CD14-positive monocyte (primary cell): ENCODE data around the gene TMEM225. TPM values are rescaled to one million over a fixed set of nuclear protein-coding genes. Genes with fewer than 3 reads are reported as not detected.

Experiments used
- DNase-seq, 3 donors: peaks; one replicate each; pipeline ENCODE4 v3.0.0-alpha.2; 2011 to 2022
- H2AFZ ChIP-seq: 2 replicates; pipeline ENCODE4 v1.6.0; 2012; ENCODE audit warnings: mild to moderate bottlenecking, low read depth, low read length, inconsistent platforms; ENCODE audit not compliant: insufficient read depth, poor library complexity, severe bottlenecking
- H3K27ac ChIP-seq, 2 donors: 1 replicate in 1 of 2; 2 replicates in 1 of 2; pipeline ENCODE4 v1.5.1; 2012 to 2013; ENCODE audit warnings: low read length in 2 of 2, control low read depth in 1 of 2, inconsistent platforms in 1 of 2, low read depth in 1 of 2, mild to moderate bottlenecking in 1 of 2
- H3K27me3 ChIP-seq, 2 donors: one replicate each; pipeline versions ENCODE4 v1.6.0 to v1.6.1; 2011 to 2013; ENCODE audit warnings: low read length in 2 of 2; ENCODE audit not compliant: control insufficient read depth in 2 of 2, insufficient read depth in 2 of 2
- H3K36me3 ChIP-seq, 2 donors: replicated peaks in 1 of 2; 1 replicate in 1 of 2; 2 replicates in 1 of 2; pipeline versions ENCODE4 v1.5.1 to v1.6.1; 2012 to 2013; ENCODE audit warnings: low read length in 2 of 2, control low read depth in 1 of 2, inconsistent platforms in 1 of 2, mild to moderate bottlenecking in 1 of 2; ENCODE audit not compliant: insufficient read depth in 2 of 2, control insufficient read depth in 1 of 2
- H3K4me1 ChIP-seq, 2 donors: 1 replicate in 1 of 2; 2 replicates in 1 of 2; pipeline versions ENCODE4 v1.5.1 to v1.6.1; 2012 to 2013; ENCODE audit warnings: low read length in 2 of 2, control low read depth in 1 of 2, inconsistent platforms in 1 of 2, mild to moderate bottlenecking in 1 of 2, moderate library complexity in 1 of 2; ENCODE audit not compliant: insufficient read depth in 2 of 2, control insufficient read depth in 1 of 2
- H3K4me2 ChIP-seq: replicated peaks from 2 replicates; pipeline ENCODE3; 2012; ENCODE audit warnings: low read length, moderate library complexity, mild to moderate bottlenecking; ENCODE audit not compliant: poor library complexity, severe bottlenecking; ENCODE audit errors: extremely low read depth
- H3K4me3 ChIP-seq, 3 experiments: fragments of 200-600 bp in 1 of 3; sonication (generic) in 1 of 3; replicated peaks in 1 of 3; 1 replicate in 2 of 3; 2 replicates in 1 of 3; pipeline ENCODE4 v1.5.1; 2011 to 2013; ENCODE audit warnings: low read length in 3 of 3, mild to moderate bottlenecking in 3 of 3, control low read depth in 2 of 3, low read depth in 2 of 3, inconsistent platforms in 1 of 3, moderate library complexity in 1 of 3
- H3K79me2 ChIP-seq: 2 replicates; pipeline ENCODE4 v1.6.0; 2012; ENCODE audit warnings: mild to moderate bottlenecking, control low read depth, inconsistent platforms, low read length, moderate library complexity; ENCODE audit not compliant: insufficient read depth
- H3K9ac ChIP-seq: 2 replicates; pipeline ENCODE4 v1.6.0; 2017; ENCODE audit warnings: low read length, mild to moderate bottlenecking; ENCODE audit not compliant: insufficient read depth, poor library complexity, severe bottlenecking
- H3K9me3 ChIP-seq, 2 donors: replicated peaks in 1 of 2; 1 replicate in 1 of 2; 2 replicates in 1 of 2; pipeline versions ENCODE4 v1.5.1 to v1.6.1; 2012 to 2013; ENCODE audit warnings: low read length in 2 of 2, control low read depth in 1 of 2; ENCODE audit not compliant: control insufficient read depth in 1 of 2, insufficient read depth in 1 of 2
- H4K20me1 ChIP-seq: 2 replicates; pipeline ENCODE4 v1.6.0; 2012; ENCODE audit warnings: mild to moderate bottlenecking, low read length, control low read depth, moderate library complexity; ENCODE audit not compliant: insufficient read depth
- H3K27ac Mint-ChIP-seq, 7 donors: one replicate each; pipeline ENCODE4 v1.8.0; 2020; ENCODE audit warnings: mild to moderate bottlenecking in 7 of 7, mixed read lengths in 7 of 7, moderate library complexity in 6 of 7, inconsistent platforms in 2 of 7
- H3K27me3 Mint-ChIP-seq, 3 donors: one replicate each; pipeline ENCODE4 v1.8.0; 2021 to 2022; ENCODE audit warnings: low read depth in 3 of 3, mild to moderate bottlenecking in 3 of 3, mixed read lengths in 3 of 3, moderate library complexity in 3 of 3, inconsistent platforms in 1 of 3
- H3K36me3 Mint-ChIP-seq, 2 donors: one replicate each; pipeline ENCODE4 v1.8.0; 2020; ENCODE audit warnings: mixed read lengths in 2 of 2, inconsistent platforms in 1 of 2, mild to moderate bottlenecking in 1 of 2
- H3K4me1 Mint-ChIP-seq: one replicate; pipeline ENCODE4 v1.8.0; 2020; ENCODE audit warnings: mild to moderate bottlenecking, mixed read lengths
- H3K4me3 Mint-ChIP-seq, 2 donors: one replicate each; pipeline ENCODE4 v1.8.0; 2020; ENCODE audit warnings: mild to moderate bottlenecking in 2 of 2, mixed read lengths in 2 of 2, moderate library complexity in 1 of 2
- H3K9me3 Mint-ChIP-seq, 7 donors: one replicate each; pipeline ENCODE4 v1.8.0; 2020 to 2022; ENCODE audit warnings: mixed read lengths in 7 of 7, mild to moderate bottlenecking in 6 of 7, moderate library complexity in 6 of 7, inconsistent platforms in 2 of 7
- CTCF ChIP-seq: fragments of 200-600 bp; IDR thresholded peaks from one replicate; pipeline ENCODE4 v1.8.0; 2022; ENCODE audit warnings: antibody characterized with exemption, mild to moderate bottlenecking
- WGBS: methylation state at CpG from one replicate; pipeline ENCODE4 v1.1.5; 2013; ENCODE audit warnings: missing lambda C conversion rate; ENCODE audit not compliant: insufficient coverage; 5-methylcytosine and 5-hydroxymethylcytosine counted together
- intact Hi-C, 2 donors: fragments of 100-400 bp; cut with micrococcal nuclease; formaldehyde crosslinking; loops; one replicate each; pipeline versions ENCODE4 v1.15.0 to v1.15.1; 2023
- polyA plus RNA-seq, 3 donors: library from polyadenylated mRNA; depleted of rRNA in 1 of 3; unstranded in 2 of 3; stranded (reverse) in 1 of 3; fragments of 300-500 nt in 2 of 3; fragments of >200 nt in 1 of 3; fragmentation: Illumina TruSeq in 2 of 3; gene quantifications; 1 replicate in 2 of 3; 2 replicates in 1 of 3; pipeline ENCODE4 v1.2.3, GENCODE V29; 2012 to 2021

TMEM225 gene
- polyA plus RNA-seq, 3 donors = not detected

GRCh38 chr11:123904932-123905331 is 19.5 kb upstream of the TMEM225 start:
- Histone ChIP-seq H2AFZ (no peak overlapping the region), H3K27ac (no peak overlapping the region), H3K9ac (no peak overlapping the region), H3K4me1 (no peaks in the 10 kb centered on the region), H3K27me3 (no peaks in the 10 kb centered on the region), H4K20me1 (no peaks in the 10 kb centered on the region), H3K4me3 (no peak overlapping the region), H3K79me2 (no peaks in the 10 kb centered on the region), H3K36me3 (no peaks in the 10 kb centered on the region), H3K9me3 (no peaks in the 10 kb centered on the region), H3K4me2 (no peak overlapping the region)
- Mint-ChIP-seq H3K9me3 (no peaks in the 10 kb centered on the region), H3K36me3 (no peaks in the 10 kb centered on the region), H3K27me3 (no peaks in the 10 kb centered on the region), H3K4me1 (no peaks in the 10 kb centered on the region), H3K4me3 (no peak overlapping the region), H3K27ac (no peak overlapping the region)
- intact Hi-C loops = no loop called here
- 100% methylated on average over 1 of the region's 3 CpGs for WGBS
- no peak for TF ChIP-seq CTCF
- DNase-seq = no peak

GRCh38 chr11:123903932-123904331 is 18.5 kb upstream of the TMEM225 start:
- H3K36me3 ChIP-seq = no peaks in the 10 kb centered on the region
- no CpG with 5 or more reads among the region's 2 CpGs for WGBS
- no peaks in the 10 kb centered on the region for H3K79me2 ChIP-seq
- H3K4me1 ChIP-seq = no peaks in the 10 kb centered on the region
- Mint-ChIP-seq H3K27me3 (no peaks in the 10 kb centered on the region), H3K27ac (no peak overlapping the region), H3K4me3 (no peak overlapping the region), H3K4me1 (no peaks in the 10 kb centered on the region), H3K9me3 (no peaks in the 10 kb centered on the region), H3K36me3 (no peaks in the 10 kb centered on the region)
- H3K9me3 ChIP-seq = no peaks in the 10 kb centered on the region
- no peaks in the 10 kb centered on the region for H4K20me1 ChIP-seq
- no peaks in the 10 kb centered on the region for H3K27me3 ChIP-seq
- intact Hi-C loops = no loop called here
- H3K4me2 ChIP-seq = no peak overlapping the region
- no peak overlapping the region for H3K4me3 ChIP-seq
- no peak overlapping the region for H3K27ac ChIP-seq
- DNase-seq = no peak
- H3K9ac ChIP-seq = no peak overlapping the region
- no peak overlapping the region for H2AFZ ChIP-seq
- TF ChIP-seq CTCF = no peak
